Measurements from ENCODE around the gene PIP5K1B.
"Not testable (repeated sequence)": the region's sequence is repeated elsewhere in the genome, so short reads cannot be mapped to it uniquely, and the experiment has no call there.

Gene PIP5K1B

DNA sequence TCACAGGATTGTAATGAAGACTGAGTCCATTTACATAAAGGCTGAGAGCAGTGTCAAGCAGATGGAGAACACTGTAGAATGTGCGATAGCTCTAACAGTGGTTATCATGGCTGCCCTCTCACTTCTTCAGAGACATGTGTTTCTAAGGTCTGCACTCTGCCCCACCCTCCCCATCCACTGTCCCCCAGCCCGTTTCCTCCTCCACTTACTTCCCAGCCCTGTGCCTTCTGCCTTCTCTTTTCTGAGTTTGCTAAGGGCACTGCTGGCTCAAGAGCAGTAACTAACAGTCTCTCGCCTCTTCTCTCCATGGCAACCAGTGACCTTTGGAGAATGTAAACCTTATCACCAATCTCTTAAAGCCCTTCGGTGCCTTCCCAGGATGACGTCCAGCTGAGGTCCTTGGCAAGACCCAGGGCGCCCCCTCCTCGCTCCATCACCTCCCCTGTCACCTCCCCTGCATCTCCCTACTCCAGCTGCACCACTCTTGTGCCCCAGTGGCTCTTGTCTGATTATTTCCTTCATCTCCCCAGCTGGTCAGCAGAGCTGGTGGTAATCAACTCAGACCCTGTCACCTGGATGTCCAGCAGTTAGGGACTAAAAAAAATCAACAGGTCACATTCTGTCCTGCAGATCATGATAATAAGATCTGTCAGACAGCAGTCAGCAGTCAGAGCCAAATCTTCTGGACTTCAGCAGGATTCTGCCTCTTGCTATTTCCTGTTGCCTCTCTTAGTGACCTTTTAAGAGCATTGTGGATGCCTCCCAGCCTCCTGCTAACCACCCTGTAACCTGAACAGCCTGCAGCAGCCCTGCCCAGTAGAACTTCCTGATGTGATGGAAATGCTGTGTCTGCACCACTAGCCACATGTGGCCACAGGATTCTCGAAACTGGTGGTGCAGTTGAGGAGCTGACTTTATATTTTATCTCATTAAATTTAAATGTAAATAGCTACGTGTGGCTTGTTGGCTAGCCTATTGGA, 339.5 kb downstream of the PIP5K1B start:
- no peak for DNase-seq

DNA sequence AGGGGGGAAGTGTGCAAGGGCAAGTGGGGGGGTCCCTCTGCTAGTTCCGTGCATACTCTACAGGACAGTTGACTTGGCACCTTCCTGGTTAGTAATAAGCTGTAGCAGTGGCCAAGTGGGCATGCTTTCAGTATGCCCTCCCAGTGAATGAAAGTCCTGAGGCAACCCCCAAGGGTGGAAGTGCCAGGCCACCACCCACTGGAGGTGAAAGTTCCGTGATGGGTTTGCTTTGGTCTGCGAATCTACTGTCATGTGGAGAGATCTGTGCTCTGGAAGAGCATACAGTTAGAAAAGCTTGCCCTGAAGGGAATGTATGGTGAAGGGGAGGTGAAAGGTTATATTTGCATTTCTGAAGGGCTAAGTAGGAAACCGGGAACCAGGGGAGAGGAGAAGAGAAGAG, 340.8 kb downstream of the PIP5K1B start:
- no peak for DNase-seq

DNA sequence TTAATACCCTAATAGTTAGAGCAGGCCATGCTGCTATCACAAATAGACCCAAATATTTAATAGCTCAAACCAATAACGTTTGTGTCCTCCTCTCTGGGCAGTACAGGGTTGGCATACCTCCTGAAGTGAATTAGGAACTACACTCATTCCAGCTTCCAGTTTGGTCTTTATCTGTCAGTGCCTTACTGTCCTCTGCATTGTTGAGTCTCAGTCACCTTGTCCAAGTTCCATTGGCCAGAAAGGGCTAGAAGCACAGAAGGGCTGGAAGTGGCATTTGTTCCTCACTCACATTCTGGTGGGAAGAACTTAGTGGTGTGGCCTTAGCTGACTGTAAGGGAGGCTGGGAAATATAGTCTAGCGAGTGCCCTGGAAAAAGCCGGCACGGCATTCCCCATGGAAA, 341.7 kb downstream of the PIP5K1B start:
- DNase-seq, result no peak

DNA sequence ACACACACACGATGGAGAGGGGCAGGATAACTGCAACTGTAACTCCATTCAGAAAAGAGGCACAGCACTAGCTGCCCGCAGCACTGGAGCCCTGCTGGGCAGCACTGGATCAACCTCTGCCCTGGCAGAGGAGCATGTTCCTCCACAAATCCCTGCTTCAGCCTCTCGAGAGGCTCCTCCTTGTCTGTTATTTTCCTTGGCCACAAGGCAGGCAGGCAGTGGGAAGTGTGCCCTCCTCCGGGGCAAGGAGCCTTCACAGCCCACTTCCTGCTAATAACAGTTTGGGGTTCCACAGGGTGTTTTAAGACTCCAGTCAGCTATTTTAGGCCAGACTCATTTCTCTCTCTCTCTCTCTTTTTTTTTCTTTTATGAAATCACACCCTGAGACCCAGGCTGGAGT, 342.3 kb downstream of the PIP5K1B start:
- no peak for DNase-seq

DNA sequence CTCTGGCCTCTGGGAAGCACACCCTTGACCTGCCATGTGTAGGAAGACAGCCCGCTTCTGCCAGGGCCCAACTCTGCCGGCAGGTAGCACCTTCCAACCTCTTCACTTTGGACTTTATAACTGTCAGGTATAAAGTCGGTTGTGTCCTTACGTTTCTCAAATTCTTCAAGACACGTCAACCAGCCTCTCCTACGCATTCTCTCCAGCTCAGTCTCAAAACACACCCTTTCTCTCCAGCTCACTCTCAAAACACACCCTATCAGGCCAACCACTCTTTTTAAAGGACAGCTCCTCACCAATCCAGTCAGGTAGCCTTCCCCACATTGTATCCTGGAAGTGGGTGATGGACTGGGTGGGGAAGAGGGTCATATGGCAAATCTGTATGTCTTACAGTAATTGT, 344.1 kb downstream of the PIP5K1B start:
- DNase-seq, result no peak

DNA sequence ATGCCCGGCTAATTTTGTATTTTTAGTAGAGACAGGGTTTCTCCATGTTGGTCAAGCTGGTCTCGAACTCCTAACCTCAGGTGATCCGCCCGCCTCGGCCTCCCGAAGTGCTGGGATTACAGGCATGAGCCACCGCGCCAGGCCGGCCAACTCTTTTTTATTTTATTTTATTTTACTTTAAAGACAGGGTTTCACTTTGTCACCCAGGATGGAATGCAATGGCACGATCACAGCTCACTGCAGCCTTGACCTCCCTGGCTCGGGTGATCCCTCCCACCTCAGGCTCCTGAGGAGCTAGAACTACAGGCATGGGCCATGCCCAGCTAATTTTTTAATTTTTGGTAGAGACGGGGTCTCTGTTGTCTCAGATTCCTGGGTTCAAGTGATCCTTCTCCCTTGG, 345.9 kb downstream of the PIP5K1B start:
- DNase-seq, result not testable (repeated sequence)

DNA sequence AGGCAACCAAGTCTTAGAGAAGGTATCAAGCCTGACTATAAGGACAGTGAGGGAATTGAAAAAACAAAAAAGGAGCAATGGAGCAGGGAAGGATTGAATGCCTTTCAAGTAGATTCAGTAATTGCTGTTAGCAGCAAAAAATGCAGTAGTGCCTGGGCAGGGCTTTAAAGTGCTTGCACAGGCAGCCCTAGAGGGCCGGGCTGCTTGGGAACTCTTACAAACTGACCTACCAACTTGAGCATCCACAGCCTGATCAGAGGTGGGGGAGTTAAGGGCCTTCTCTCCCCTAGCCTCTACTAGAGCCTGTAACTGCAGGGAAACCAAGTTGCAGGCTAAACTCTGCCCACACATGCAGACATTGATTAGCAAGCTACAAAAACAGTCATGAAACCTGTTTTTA, 349.9 kb downstream of the PIP5K1B start:
- DNase-seq, result no peak

DNA sequence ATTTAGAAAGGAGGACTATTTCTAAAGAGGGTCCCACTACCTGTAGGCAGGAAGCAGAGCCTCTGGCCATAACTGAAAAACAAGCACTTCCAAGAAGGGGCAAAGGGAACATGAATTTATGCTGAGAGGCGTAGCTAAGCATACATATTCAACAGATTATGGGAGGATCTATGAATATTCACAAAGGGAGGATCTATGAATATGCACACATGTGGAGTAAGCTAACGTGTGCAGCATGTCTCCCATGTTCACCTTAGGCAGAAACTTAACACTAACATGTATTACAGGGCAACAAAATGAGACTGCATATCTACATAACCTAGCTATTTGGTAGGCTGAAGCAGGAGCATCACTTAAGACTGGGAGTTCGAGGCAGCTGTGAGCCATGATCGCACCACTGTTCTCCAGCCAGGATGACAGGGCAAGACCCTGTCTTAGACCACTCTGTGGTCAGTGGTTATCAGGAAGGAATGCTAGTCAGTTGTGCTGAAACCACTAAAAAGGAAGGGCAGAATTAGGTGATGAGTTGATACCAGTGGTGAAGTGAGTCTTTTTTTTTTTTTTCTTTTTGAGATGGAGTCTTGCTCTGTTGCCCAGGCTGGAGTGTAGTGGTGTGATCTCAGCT, 351.3 kb downstream of the PIP5K1B start:
- DNase-seq, result no peak

DNA sequence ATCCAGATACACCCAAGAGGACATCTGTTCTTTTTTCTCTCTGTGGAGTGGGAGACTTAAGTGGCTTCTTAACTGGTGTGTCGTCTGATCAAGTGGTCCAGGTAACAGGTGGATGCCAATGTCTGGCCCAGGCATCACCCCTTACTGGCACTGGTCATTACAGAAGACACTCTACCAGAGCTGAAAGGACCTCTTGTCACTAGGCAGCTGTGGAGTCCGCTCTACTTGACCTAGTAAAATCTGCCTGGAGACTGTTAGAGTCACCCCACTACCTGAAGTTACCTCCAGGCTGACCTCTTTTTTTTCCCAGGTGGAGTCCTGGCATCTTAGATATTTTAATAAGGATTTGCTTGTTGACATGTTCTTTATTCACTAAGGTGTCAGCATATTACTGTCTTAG, 353.1 kb downstream of the PIP5K1B start:
- DNase-seq, result no peak

All from NCI-H446 (cell line).